Activated naive CD4-positive, alpha-beta T cell treated with anti-CD3 and anti-CD28 coated beads for 36 hours (primary cell): ENCODE measurements around the gene EOLA1. TPM values are rescaled to one million over a fixed set of nuclear protein-coding genes. Genes with fewer than 3 reads are reported as not detected.
"Not testable (repeated sequence)": the region's sequence is repeated elsewhere in the genome, so short reads cannot be mapped to it uniquely, and the experiment has no call there.

Experiments used
- CTCF ChIA-PET: fragments of 350-600 bp; sonication (Branson Sonifier 250); formaldehyde crosslinking; loops from one replicate; lab custom pipeline; 2021; ENCODE audit warnings: antibody characterized with exemption; lab: Charles Lee
- DNase-seq: peaks from one replicate; pipeline ENCODE4 v3.0.0-alpha.2; 2020
- H3K27ac Mint-ChIP-seq: one replicate; pipeline ENCODE4 v1.8.0; 2021; ENCODE audit warnings: mild to moderate bottlenecking, mixed read lengths
- H3K27me3 Mint-ChIP-seq: one replicate; pipeline ENCODE4 v1.8.0; 2021; ENCODE audit warnings: low read depth, mixed read lengths
- H3K36me3 Mint-ChIP-seq: one replicate; pipeline ENCODE4 v1.8.0; 2021; ENCODE audit warnings: low read depth, mixed read lengths
- H3K4me1 Mint-ChIP-seq: one replicate; pipeline ENCODE4 v1.8.0; 2021; ENCODE audit warnings: low read depth, mixed read lengths
- H3K4me3 Mint-ChIP-seq: one replicate; pipeline ENCODE4 v1.8.0; 2021; ENCODE audit warnings: mild to moderate bottlenecking, moderate library complexity, mixed read lengths
- H3K9me3 Mint-ChIP-seq: one replicate; pipeline ENCODE4 v1.8.0; 2021; ENCODE audit warnings: mixed read lengths
- intact Hi-C: fragments of 100-400 bp; cut with micrococcal nuclease; formaldehyde crosslinking; loops from one replicate; pipeline ENCODE4 v1.15.1; 2023
- total RNA-seq, 2 experiments: library from RNA; stranded (reverse); gene quantifications; one replicate each; pipeline ENCODE4 v1.2.3, GENCODE V29; 2021

Gene EOLA1
- total RNA-seq, 2 experiments from 2014 or later: 14.7 to 16.2 TPM

DNA sequence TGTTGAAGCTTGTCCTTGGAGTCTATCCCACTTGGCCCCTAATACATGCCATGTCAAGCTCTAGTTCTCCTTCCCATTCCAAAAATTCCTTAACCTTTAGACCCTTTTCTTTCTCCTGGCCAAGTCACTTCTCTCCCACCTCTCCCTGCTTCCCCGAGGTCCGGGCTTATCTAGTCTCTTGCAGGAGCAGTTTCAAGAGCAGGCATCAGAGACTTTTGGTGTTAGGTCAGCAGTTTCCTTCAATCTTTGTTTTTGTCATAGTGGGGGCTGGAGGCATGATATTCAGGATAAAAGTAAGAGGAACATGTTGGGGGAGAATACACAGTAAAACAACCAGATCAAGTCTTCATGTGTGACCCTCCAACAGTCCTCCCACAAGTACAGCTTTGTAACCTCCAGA, 24.2 kb upstream of the EOLA1 start:
- Mint-ChIP-seq H3K4me3 (no peak overlapping the region), H3K4me1 (peaks cover 28% of the 10 kb centered on the region), H3K27me3 (no peaks in the 10 kb centered on the region), H3K36me3 (no peaks in the 10 kb centered on the region), H3K27ac (no peak overlapping the region), H3K9me3 (no peaks in the 10 kb centered on the region)
- intact Hi-C loops: loop anchor here (10.0 kb wide), 1 partner anchor 1568 kb away; no protein-coding TSS in a partner anchor
- DNase-seq: no peak
- CTCF ChIA-PET: no interaction called here

GRCh38 chrX:149517308-149517707, 23.5 kb upstream of the EOLA1 start:
- CTCF ChIA-PET: no interaction called here
- intact Hi-C loops: loop anchor here (10.0 kb wide), 1 partner anchor 1567 kb away; no protein-coding TSS in a partner anchor
- H3K27ac Mint-ChIP-seq: no peak overlapping the region
- no peaks in the 10 kb centered on the region for H3K36me3 Mint-ChIP-seq
- no peaks in the 10 kb centered on the region for H3K9me3 Mint-ChIP-seq
- H3K27me3 Mint-ChIP-seq: no peaks in the 10 kb centered on the region
- H3K4me1 Mint-ChIP-seq: peaks cover 32% of the 10 kb centered on the region
- no peak for DNase-seq
- no peak overlapping the region for H3K4me3 Mint-ChIP-seq

- Mint-ChIP-seq H3K27me3 (no peaks in the 10 kb centered on the region), H3K4me1 (peaks cover 31% of the 10 kb centered on the region), H3K27ac (no peak overlapping the region), H3K4me3 (no peak overlapping the region), H3K9me3 (no peaks in the 10 kb centered on the region), H3K36me3 (no peaks in the 10 kb centered on the region)
- DNase-seq: no peak
- intact Hi-C loops: loop anchor here (10.0 kb wide), 1 partner anchor 1567 kb away; no protein-coding TSS in a partner anchor
- CTCF ChIA-PET: interaction anchor here (0.6 kb wide), 1 partner anchor 110 kb away, joined by 4 read pairs; no protein-coding TSS in a partner anchor
Observed at GRCh38 chrX:149518236-149518635, 22.6 kb upstream of the EOLA1 start.

- H3K27me3 Mint-ChIP-seq, H3K4me3 Mint-ChIP-seq, H3K36me3 Mint-ChIP-seq, H3K27ac Mint-ChIP-seq, intact Hi-C loops, DNase-seq, H3K9me3 Mint-ChIP-seq: not testable (repeated sequence)
- peaks cover 28% of the 10 kb centered on the region for H3K4me1 Mint-ChIP-seq
- CTCF ChIA-PET: interaction anchor here (1.0 kb wide), 1 partner anchor 418 kb away, joined by 3 read pairs; the partner anchor contains the start of gene EOLA2
Observed at GRCh38 chrX:149520636-149521277, 20.1 kb upstream of the EOLA1 start.

GRCh38 chrX:149521438-149521837, 19.4 kb upstream of the EOLA1 start:
- no peaks in the 10 kb centered on the region for H3K27me3 Mint-ChIP-seq
- no peaks in the 10 kb centered on the region for H3K9me3 Mint-ChIP-seq
- CTCF ChIA-PET: interaction anchor here (1.0 kb wide), 1 partner anchor 417 kb away, joined by 3 read pairs; the partner anchor contains the start of gene EOLA2
- DNase-seq: no peak
- no peaks in the 10 kb centered on the region for H3K36me3 Mint-ChIP-seq
- peaks cover 27% of the 10 kb centered on the region for H3K4me1 Mint-ChIP-seq
- no peak overlapping the region for H3K27ac Mint-ChIP-seq
- intact Hi-C loops: no loop called here
- H3K4me3 Mint-ChIP-seq: no peak overlapping the region

- H3K4me3 Mint-ChIP-seq: no peak overlapping the region
- DNase-seq: no peak
- H3K27me3 Mint-ChIP-seq: no peaks in the 10 kb centered on the region
- no peaks in the 10 kb centered on the region for H3K9me3 Mint-ChIP-seq
- intact Hi-C loops: loop anchor here (2.0 kb wide), 1 partner anchor 18 kb away; the partner anchor contains the start of gene IDS
- CTCF ChIA-PET: interaction anchor here (1.4 kb wide), 1 partner anchor 10 kb away, joined by 7 read pairs; no protein-coding TSS in a partner anchor
- no peaks in the 10 kb centered on the region for H3K36me3 Mint-ChIP-seq
- H3K27ac Mint-ChIP-seq: no peak overlapping the region
- H3K4me1 Mint-ChIP-seq: peaks cover 33% of the 10 kb centered on the region
Observed at GRCh38 chrX:149522916-149523315, 17.9 kb upstream of the EOLA1 start.

DNA sequence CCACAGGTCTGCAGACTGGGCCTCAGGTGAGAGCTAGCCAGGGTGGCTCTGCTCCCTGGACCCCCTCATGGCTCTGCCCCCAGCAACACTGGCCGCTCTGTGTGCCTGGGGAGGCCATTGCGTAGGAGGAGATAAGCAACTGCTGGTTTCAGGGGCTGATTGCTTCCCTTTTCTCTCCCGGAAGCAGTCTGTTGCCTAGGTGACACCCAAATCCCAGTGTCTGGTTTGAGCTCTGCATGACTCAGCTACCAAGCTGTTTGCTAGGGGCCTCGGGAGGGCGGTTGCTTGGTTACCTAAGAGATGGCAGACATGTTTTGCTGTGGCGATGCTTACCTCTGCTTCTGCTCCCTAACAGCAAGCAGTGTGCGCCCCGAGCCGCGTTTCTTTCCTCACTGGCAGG, 15.4 kb upstream of the EOLA1 start:
- H3K27me3 Mint-ChIP-seq, H3K4me3 Mint-ChIP-seq, H3K9me3 Mint-ChIP-seq, CTCF ChIA-PET, H3K36me3 Mint-ChIP-seq, H3K27ac Mint-ChIP-seq: not testable (repeated sequence)
- intact Hi-C loops: loop anchor here (5.0 kb wide), 2 partner anchors 107 to 302 kb away; partner anchors contain the start of gene TMEM185A
- DNase-seq: peak; percentile 76
- H3K4me1 Mint-ChIP-seq: peaks cover 31% of the 10 kb centered on the region

GRCh38 chrX:149525903-149526302, 14.9 kb upstream of the EOLA1 start:
- H3K27me3 Mint-ChIP-seq, CTCF ChIA-PET, H3K36me3 Mint-ChIP-seq, H3K4me3 Mint-ChIP-seq, DNase-seq, H3K9me3 Mint-ChIP-seq: not testable (repeated sequence)
- Mint-ChIP-seq H3K27ac (peak overlapping the region; percentile 73), H3K4me1 (peaks cover 28% of the 10 kb centered on the region)
- intact Hi-C loops: loop anchor here (5.0 kb wide), 2 partner anchors 106 to 301 kb away; partner anchors contain the start of gene TMEM185A

DNA sequence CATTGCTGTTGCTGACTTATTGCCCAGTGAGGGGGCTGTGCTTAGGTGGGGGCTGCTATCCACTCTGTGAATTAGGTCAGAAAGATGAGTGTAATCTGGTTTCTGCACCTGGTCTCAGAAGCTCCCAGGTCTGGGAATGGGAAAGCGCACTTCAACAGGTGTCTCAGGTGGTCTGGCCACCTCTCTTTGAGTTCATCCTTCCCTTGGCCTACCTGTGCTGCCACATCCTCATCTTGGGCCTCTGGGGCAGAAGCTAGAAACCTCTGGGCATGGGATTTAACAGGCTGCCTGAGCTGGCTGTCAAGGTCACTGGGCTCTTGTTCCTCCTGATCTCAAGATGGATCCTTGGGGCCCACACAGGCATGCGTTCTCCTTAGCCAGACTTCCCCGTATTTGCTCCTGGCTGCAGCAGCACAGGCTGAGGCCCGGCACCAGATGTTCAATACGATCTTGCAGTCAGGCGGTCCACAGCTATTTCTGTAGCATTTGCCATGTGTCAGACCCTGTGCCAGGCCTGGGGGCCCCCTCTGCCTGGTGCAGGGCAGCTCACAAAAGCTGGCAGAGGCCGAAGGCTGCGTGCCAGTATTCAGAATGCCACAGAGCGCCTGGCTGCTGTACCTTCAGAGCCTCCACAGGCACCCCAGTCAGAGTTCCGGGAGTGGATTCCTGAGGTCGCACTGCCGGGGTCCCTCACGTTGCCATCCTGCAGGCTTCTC, 14.3 kb upstream of the EOLA1 start:
- H3K9me3 Mint-ChIP-seq, H3K36me3 Mint-ChIP-seq, H3K27me3 Mint-ChIP-seq, H3K4me3 Mint-ChIP-seq, DNase-seq: not testable (repeated sequence)
- intact Hi-C loops: loop anchor here (5.0 kb wide), 2 partner anchors 106 to 301 kb away; partner anchors contain the start of gene TMEM185A
- peaks cover 26% of the 10 kb centered on the region for H3K4me1 Mint-ChIP-seq
- CTCF ChIA-PET: interaction anchor here (0.7 kb wide), 1 partner anchor 21 kb away, joined by 3 read pairs; no protein-coding TSS in a partner anchor
- H3K27ac Mint-ChIP-seq: peak overlapping the region; percentile 73

DNA sequence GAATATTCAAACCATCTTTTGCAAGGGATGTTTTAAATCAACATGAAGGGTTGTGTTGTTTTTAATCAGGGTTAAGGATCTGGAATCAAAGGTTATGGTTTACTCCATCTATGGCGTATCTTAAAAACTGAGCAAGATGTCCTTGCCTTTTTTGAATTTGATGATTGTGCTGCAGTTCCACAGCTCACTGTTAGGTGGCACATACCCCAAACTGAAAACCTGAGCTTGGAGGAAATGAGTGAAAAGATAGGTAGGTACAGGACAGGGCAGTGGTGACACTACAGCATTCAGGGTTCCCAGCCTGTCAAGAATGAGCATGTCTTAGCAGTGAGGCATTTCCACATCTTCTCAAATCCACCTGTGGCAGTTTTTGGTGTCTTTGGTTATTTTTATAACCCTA, 13.1 kb upstream of the EOLA1 start:
- DNase-seq: peak; percentile 47
- intact Hi-C loops: loop anchor here (5.0 kb wide), 2 partner anchors 105 to 300 kb away; partner anchors contain the start of gene TMEM185A

DNA sequence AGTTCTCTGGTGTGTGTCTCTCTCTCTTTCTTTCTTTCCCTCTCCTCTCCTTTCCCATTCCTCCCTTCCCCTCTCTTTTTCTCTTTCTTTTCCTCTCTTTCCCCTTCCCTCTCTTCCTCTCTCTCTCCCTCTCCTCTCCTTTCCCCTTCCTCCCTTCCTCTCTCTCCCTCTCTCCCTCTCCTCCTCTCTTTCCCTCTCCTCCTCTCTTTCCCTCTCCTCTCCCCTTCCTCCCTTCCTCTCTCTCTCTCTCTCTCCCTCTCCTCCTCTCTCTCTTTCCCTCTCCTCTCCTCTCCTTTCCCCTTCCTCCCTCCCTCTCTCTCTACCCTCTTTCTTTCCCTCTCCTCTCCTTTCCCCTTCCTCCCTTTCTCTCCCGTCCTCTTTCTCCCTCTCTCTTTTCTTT, 12.4 kb upstream of the EOLA1 start:
- CTCF ChIA-PET: interaction anchor here (0.7 to 3.3 kb wide), 4 partner anchors 16 to 309 kb away, joined by 3 to 12 read pairs (median 4); no protein-coding TSS in a partner anchor
- Mint-ChIP-seq H3K27me3 (no peaks in the 10 kb centered on the region), H3K27ac (no peak overlapping the region), H3K4me3 (no peak overlapping the region), H3K36me3 (peaks cover 2% of the 10 kb centered on the region), H3K4me1 (peaks cover 28% of the 10 kb centered on the region), H3K9me3 (no peaks in the 10 kb centered on the region)
- intact Hi-C loops: loop anchor here (5.0 kb wide), 2 partner anchors 104 to 299 kb away; partner anchors contain the start of gene TMEM185A
- no peak for DNase-seq

More for the DNA sequence above, 13.1 kb upstream of the EOLA1 start:
- H3K36me3 Mint-ChIP-seq: peaks cover 2% of the 10 kb centered on the region
- peaks cover 28% of the 10 kb centered on the region for H3K4me1 Mint-ChIP-seq
- CTCF ChIA-PET: interaction anchor here (0.8 to 3.3 kb wide), 2 partner anchors 15 to 26 kb away, joined by 3 to 12 read pairs; no protein-coding TSS in a partner anchor
- no peaks in the 10 kb centered on the region for H3K9me3 Mint-ChIP-seq
- H3K4me3 Mint-ChIP-seq: no peak overlapping the region
- H3K27me3 Mint-ChIP-seq: no peaks in the 10 kb centered on the region
- no peak overlapping the region for H3K27ac Mint-ChIP-seq

DNA sequence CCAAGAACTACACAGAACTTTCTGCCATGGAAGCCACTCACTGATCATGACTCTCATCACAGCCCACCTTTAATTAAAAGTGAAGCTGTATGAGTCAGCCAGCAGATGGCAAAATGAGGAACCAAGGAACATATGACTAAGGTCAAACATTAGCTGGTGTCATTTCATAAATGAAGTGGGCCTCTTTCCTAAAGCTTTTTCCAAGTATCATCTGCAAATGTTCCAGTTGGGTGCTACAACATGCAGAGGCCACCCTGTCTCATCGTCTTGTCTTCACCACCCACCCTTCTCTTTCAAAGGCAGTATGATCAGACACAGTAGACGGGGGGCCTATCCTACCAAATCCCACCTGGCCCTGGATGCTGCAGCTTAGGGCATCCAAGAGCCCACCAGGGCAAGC, 9.2 kb upstream of the EOLA1 start:
- Mint-ChIP-seq H3K9me3 (no peaks in the 10 kb centered on the region), H3K27ac (no peak overlapping the region), H3K36me3 (peaks cover 2% of the 10 kb centered on the region), H3K4me3 (no peak overlapping the region), H3K4me1 (peaks cover 19% of the 10 kb centered on the region), H3K27me3 (no peaks in the 10 kb centered on the region)
- intact Hi-C loops: no loop called here
- CTCF ChIA-PET: interaction anchor here (0.6 kb wide), 1 partner anchor 61 kb away, joined by 3 read pairs; no protein-coding TSS in a partner anchor
- DNase-seq: no peak
